Vagina (tissue), 2 donors: Measurements from ENCODE around the gene ZBTB45.

ENCODE experiments used
- CTCF ChIP-seq, 3 experiments: fragments of 450-650 bp in 2 of 3; fragments of 200-600 bp in 1 of 3; sonication (generic) in 1 of 3; IDR thresholded peaks; one replicate each; pipeline ENCODE4 v1.5.1; 2017 to 2019; ENCODE audit warnings: antibody characterized with exemption in 3 of 3, mild to moderate bottlenecking in 2 of 3, moderate library complexity in 2 of 3
- POLR2A ChIP-seq, 2 donors: fragments of 450-650 bp; IDR thresholded peaks; one replicate each; pipeline ENCODE4 v1.6.1; 2017; ENCODE audit warnings: antibody characterized with exemption in 2 of 2, mild to moderate bottlenecking in 2 of 2, moderate library complexity in 2 of 2
- POLR2AphosphoS5 ChIP-seq, 2 donors: sonication (generic); formaldehyde crosslinking; IDR thresholded peaks; one replicate each; pipeline ENCODE4 v1.9.0; 2017; ENCODE audit warnings: antibody characterized with exemption in 2 of 2, mild to moderate bottlenecking in 2 of 2, low read depth in 1 of 2; ENCODE audit not compliant: insufficient read depth in 1 of 2

- TF ChIP-seq CTCF (IDR thresholded peaks at IDR 0.05): no peak
- TF ChIP-seq POLR2A (IDR thresholded peaks at IDR 0.05): no peak
- no peak for TF ChIP-seq POLR2AphosphoS5 (IDR thresholded peaks at IDR 0.05; ENCODE audit: insufficient read depth in 1 of 2, low read depth in 1 of 2)
Observed at GRCh38 chr19:58519087-58519354, 589 bp downstream of the ZBTB45 start.
